ENCODE data around the gene SGPL1.

SGPL1 gene

GRCh38 chr10:70780772-70781171, 35.0 kb upstream of the SGPL1 start:
- no peak for DNase-seq (ENCODE audit: low read depth)

- no peak for DNase-seq (ENCODE audit: low read depth)
Observed at GRCh38 chr10:70781461-70782051, 34.2 kb upstream of the SGPL1 start.

GRCh38 chr10:70782086-70782745, 33.5 kb upstream of the SGPL1 start:
- no peak for DNase-seq (ENCODE audit: low read depth)

GRCh38 chr10:70782746-70783680, 32.7 kb upstream of the SGPL1 start:
- DNase-seq (ENCODE audit: low read depth): no peak

- no peak for DNase-seq (ENCODE audit: low read depth)
Observed at GRCh38 chr10:70784016-70784415, 31.7 kb upstream of the SGPL1 start.

GRCh38 chr10:70784471-70784870, 31.3 kb upstream of the SGPL1 start:
- peak; percentile 25 for DNase-seq (ENCODE audit: low read depth)

- DNase-seq (ENCODE audit: low read depth): no peak
Observed at GRCh38 chr10:70785190-70785589, 30.6 kb upstream of the SGPL1 start, which contains the start of gene TBATA. Gene TBATA (minus strand): TSS chr10:70785377. CDS start chr10:70783379, 1,998 bp downstream.

- DNase-seq (ENCODE audit: low read depth): peak; percentile 56
Observed at GRCh38 chr10:70786799-70787415, 28.8 kb upstream of the SGPL1 start.

GRCh38 chr10:70791386-70792039, 24.2 kb upstream of the SGPL1 start:
- DNase-seq (ENCODE audit: low read depth): no peak

GRCh38 chr10:70795613-70796012, 20.1 kb upstream of the SGPL1 start:
- DNase-seq (ENCODE audit: low read depth): no peak

- no peak for DNase-seq (ENCODE audit: low read depth)
Observed at GRCh38 chr10:70797840-70798239, 17.9 kb upstream of the SGPL1 start.

GRCh38 chr10:70799124-70799523, 16.6 kb upstream of the SGPL1 start:
- DNase-seq (ENCODE audit: low read depth): no peak

GRCh38 chr10:70801854-70802253, 13.9 kb upstream of the SGPL1 start:
- no peak for DNase-seq (ENCODE audit: low read depth)

- no peak for DNase-seq (ENCODE audit: low read depth)
Observed at GRCh38 chr10:70803775-70804420, 11.8 kb upstream of the SGPL1 start.

GRCh38 chr10:70804421-70804808, 11.3 kb upstream of the SGPL1 start:
- DNase-seq (ENCODE audit: low read depth): peak; percentile 24

GRCh38 chr10:70805619-70806215, 10.0 kb upstream of the SGPL1 start:
- no peak for DNase-seq (ENCODE audit: low read depth)

GRCh38 chr10:70806841-70807240, 8.9 kb upstream of the SGPL1 start:
- no peak for DNase-seq (ENCODE audit: low read depth)

GRCh38 chr10:70807556-70807955, 8.2 kb upstream of the SGPL1 start:
- DNase-seq (ENCODE audit: low read depth): no peak

- no peak for DNase-seq (ENCODE audit: low read depth)
Observed at GRCh38 chr10:70809011-70809611, 6.6 kb upstream of the SGPL1 start.

- DNase-seq (ENCODE audit: low read depth): no peak
Observed at GRCh38 chr10:70809726-70810125, 6.0 kb upstream of the SGPL1 start.

- no peak for DNase-seq (ENCODE audit: low read depth)
Observed at GRCh38 chr10:70810967-70811366, 4.8 kb upstream of the SGPL1 start.
